GM21576 (cell line): ENCODE results near the gene CCT4.
A peak's percentile ranks its signal among the peaks of the same experiment; 100 is the strongest.
"Not testable (repeated sequence)": the region's sequence is repeated elsewhere in the genome, so short reads cannot be mapped to it uniquely, and the experiment has no call there.

Experiments
- ATAC-seq: cut with Tn5 transposase; IDR thresholded peaks from one replicate; pipeline ENCODE4 v1.9.1; 2021; ENCODE audit warnings: mild to moderate bottlenecking, moderate library complexity; ENCODE audit not compliant: unreplicated experiment

The CCT4 gene

GRCh38 chr2:61882850-61883249 is 5.6 kb downstream of the CCT4 start:
- ATAC-seq, result no peak

- not testable (repeated sequence) for ATAC-seq
These were observed 9.1 kb downstream of the CCT4 start for GRCh38 chr2:61879351-61879750.

GRCh38 chr2:61878761-61879160 is 9.7 kb downstream of the CCT4 start:
- ATAC-seq, result no peak

DNA sequence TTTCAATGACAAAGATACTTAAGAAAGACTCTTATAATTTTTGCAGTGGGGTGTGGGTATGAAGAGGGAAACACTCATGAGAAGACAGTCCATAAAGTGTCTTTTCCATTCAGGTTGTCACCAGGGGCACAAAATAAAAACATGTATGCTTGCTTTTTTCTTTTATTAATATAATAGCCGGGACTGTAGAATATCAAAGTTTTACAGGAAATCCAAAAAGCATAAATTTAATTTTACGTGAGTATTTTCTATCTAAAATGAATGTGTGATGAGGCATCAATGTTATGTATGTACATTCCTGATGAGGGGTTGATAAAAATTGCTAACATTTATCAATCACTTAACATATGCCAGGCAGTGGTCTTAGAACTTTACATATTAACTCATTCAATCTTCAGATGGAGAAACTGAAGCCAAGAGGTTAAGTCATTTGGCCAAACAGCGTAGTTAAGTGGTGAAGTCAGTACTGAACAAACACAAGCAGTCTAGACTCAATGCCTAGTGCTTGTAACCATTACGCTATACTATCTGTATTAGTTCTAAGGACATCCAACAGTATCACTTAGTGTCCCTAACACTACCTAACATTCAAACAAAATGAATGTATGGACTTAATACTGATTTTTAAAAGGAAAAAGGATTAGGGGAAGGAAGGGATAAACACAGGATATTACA is 10.7 kb downstream of the CCT4 start:
- no peak for ATAC-seq

- ATAC-seq, result no peak
These were observed 12.1 kb downstream of the CCT4 start for GRCh38 chr2:61876400-61876799.

- not testable (repeated sequence) for ATAC-seq
These were observed 21.9 kb downstream of the CCT4 start for GRCh38 chr2:61866482-61867089.

- no peak for ATAC-seq
These were observed 26.4 kb downstream of the CCT4 start for GRCh38 chr2:61862085-61862484.

DNA sequence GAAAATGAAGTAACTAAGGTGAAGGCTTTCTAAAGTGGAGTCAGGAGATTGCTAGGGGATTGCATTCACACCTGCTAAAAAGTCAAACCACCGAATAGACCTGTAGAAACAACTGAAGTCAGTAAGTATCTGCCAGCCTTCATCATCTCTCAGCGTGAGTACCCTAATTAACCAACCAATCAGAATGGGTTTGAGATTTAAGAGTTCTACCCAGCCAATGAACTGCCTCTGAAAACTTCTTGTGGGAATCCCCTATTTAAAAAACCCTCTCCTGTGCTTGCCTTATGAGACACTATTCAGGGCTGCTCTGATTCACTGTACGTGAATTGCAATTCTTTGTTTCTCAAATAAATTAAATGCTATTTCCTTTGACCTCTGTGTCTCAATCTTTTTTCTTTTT is 31.2 kb downstream of the CCT4 start:
- no peak for ATAC-seq

DNA sequence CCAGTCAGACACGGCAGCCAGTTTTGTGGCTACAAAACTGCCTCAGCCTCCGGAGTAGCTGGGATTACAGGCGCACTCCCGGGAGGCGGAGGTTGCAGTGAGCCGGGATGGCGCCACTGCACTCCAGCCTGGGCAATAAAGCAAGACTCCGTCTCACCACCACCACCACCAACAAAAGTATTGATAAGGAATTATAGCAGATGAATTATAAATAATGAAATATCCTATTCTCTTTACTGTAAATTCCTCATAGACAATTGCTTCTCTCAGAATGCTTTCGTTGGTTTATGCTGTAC is 33.2 kb downstream of the CCT4 start:
- no peak for ATAC-seq

GRCh38 chr2:61854564-61855317 is 33.7 kb downstream of the CCT4 start:
- ATAC-seq, result peak; percentile 85

GRCh38 chr2:61853847-61854563 is 34.5 kb downstream of the CCT4 start, which contains the start of gene FAM161A:
TSS of gene FAM161A (minus strand) at chr2:61854060. CDS start at chr2:61854041, 19 bp downstream.
- peak; percentile 84 for ATAC-seq

DNA sequence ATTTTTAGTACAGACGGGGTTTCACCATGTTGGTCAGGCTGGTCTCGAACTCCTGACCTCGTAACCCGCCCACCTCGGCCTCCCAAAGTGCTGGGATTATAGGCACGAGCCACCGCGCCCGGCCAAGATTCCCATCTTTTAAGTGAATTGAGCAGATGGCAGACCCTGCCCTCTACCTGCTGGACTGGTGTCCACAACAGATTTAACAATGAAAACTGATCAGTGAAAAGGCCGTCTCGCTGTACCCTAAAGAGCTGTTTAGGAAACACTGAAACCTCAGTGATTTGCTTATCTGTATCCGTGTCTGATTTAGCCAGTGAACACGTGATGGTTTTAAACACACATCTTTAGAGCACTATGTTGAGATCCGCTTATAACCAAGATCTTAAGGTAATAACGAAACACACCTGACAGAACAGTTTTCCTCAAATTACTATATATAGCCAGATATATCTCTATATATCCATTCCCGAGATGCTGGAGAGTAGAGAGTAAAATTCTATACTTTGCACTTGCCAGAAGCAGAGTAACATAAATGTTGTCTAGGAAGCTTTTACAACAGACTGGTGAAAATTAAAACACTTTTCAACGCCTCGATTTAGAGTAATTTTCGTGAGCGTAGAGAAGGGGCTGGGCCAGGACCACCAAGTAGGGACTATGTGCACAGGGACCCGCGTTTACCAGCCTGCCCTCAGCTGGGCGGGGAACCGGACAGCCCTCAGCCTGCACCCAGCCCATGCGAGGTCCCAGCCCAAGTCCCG is 35.2 kb downstream of the CCT4 start:
- peak; percentile 54 for ATAC-seq

- not testable (repeated sequence) for ATAC-seq
These were observed 37.2 kb downstream of the CCT4 start for GRCh38 chr2:61851270-61851669.

- no peak for ATAC-seq
These were observed 43.1 kb downstream of the CCT4 start for GRCh38 chr2:61845320-61845719.

- ATAC-seq, result no peak
These were observed 47.2 kb downstream of the CCT4 start for GRCh38 chr2:61841286-61841685.

- no peak for ATAC-seq
These were observed 53.6 kb downstream of the CCT4 start for GRCh38 chr2:61834893-61835292.

DNA sequence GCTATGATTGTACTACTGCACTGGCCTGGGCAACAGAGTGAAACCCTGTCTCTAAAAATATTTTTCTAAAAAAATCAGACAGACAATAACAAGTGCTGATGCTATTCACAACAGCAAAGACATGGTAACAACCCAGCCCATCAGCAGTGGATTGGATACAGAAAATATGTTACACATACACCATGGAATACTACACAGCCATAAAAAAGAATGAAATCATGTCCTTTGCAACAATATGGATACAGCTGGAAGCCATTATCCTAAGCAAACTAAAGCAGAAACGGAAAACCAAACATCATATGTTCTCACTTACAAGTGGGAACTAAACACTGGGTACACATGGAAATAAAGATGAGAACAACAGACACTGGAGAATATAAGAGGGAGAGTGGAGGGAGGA is 54.5 kb downstream of the CCT4 start:
- no peak for ATAC-seq

DNA sequence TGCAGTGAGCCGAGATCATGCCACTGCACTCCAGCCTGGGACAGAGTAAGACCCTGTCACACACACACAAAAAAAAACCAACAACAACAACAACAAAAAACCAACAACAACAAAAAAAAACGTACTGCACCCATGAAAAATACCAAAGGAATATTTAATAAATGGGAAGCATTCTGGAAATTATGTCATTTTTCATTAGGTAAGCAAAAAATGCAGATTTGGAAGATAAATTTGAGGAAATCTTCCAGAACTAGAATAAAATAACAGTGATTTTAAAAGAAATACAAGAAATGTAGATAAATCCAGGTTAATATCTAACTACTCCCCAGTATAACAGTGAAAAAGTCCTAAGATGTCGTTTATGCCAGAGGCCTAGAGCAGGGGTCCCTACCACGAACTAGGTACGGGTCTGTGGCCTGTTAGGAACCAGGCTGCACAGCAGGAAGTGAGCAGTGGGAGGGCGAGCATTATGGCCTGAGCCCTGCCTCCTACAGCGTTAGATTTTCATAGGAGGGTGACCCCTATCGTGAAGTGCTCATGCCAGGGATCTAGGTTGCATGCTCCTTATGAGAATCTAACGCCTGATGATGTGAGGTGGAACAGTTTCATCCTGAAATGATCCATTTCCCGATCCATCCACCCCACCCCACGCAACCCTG is 56.1 kb downstream of the CCT4 start:
- no peak for ATAC-seq

DNA sequence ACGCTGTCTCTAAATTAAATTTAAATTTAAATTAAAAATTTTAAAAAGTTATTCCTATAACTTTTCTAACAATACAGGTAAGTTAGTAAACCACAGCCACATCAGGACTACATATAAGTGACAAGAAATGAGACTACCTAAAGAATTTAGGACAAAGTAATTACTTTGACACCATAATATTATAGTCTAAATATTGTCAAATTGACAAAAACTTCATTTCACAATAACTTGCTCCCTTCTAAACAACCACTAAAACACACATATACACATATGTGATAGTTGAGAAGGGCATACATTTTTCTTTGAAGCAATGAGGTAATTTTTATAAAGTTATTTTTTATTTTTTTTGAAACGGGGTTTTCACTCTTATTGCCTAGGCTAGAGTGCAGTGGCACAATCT is 66.2 kb downstream of the CCT4 start:
- ATAC-seq, result no peak
